ENCODE results near the gene IL26.

IL26 gene

GRCh38 chr12:68233498-68233897 lies 7.9 kb upstream of the IL26 start:
- H4K12ac ChIP-seq (ENCODE audit: low read depth, low read length), result no peak overlapping the region
- H3K23ac ChIP-seq (ENCODE audit: low read length), result no peak overlapping the region
- no peak overlapping the region for H2BK12ac ChIP-seq (ENCODE audit: low read length)

GRCh38 chr12:68231691-68232090 lies 6.1 kb upstream of the IL26 start:
- H3K4me3 ChIP-seq (ENCODE audit: low read depth, low read length), result no peak overlapping the region
- H4K91ac ChIP-seq (ENCODE audit: low read depth, low read length), result no peak overlapping the region
- no peak overlapping the region for H3K14ac ChIP-seq (ENCODE audit: low read length)
- no peak for DNase-seq
- H3K4me1 ChIP-seq (ENCODE audit: control insufficient read depth in 1 of 2, insufficient read depth in 2 of 2, low read length in 2 of 2), result no peaks in the 10 kb centered on the region
- H3K23ac ChIP-seq (ENCODE audit: low read length), result peak overlapping the region; percentile 83
- H2BK12ac ChIP-seq (ENCODE audit: low read length), result no peak overlapping the region
- H4K8ac ChIP-seq (ENCODE audit: low read depth, low read length), result no peak overlapping the region
- no peak overlapping the region for H3K18ac ChIP-seq (ENCODE audit: low read length)
- H2AK5ac ChIP-seq (ENCODE audit: low read length), result no peak overlapping the region
- no peak overlapping the region for H4K12ac ChIP-seq (ENCODE audit: low read depth, low read length)
- peak overlapping the region; percentile 5 for H3K9ac ChIP-seq (ENCODE audit: low read length)
- no peaks in the 10 kb centered on the region for H3K27me3 ChIP-seq (ENCODE audit: insufficient read depth, low read length)
- H3K79me2 ChIP-seq (ENCODE audit: control insufficient read depth, insufficient read depth, low read length, poor library complexity), result no peaks in the 10 kb centered on the region
- H3K9me3 ChIP-seq (ENCODE audit: insufficient read depth, low read depth, low read length), result no peaks in the 10 kb centered on the region
- no peak overlapping the region for H3K27ac ChIP-seq (ENCODE audit: low read depth, low read length)
- no peaks in the 10 kb centered on the region for H3K79me1 ChIP-seq (ENCODE audit: low read length)
- no peak overlapping the region for H2AFZ ChIP-seq (ENCODE audit: insufficient read depth, low read length, poor library complexity)
- no peak overlapping the region for H2BK120ac ChIP-seq (ENCODE audit: insufficient read depth, low read length, poor library complexity)
- no CpG with 5 or more reads among the region's 3 CpGs for WGBS (ENCODE audit: extremely low coverage, insufficient coverage, insufficient read length)
- no peak overlapping the region for H3K4ac ChIP-seq (ENCODE audit: low read depth, low read length)
- H2BK5ac ChIP-seq (ENCODE audit: low read depth, low read length, poor library complexity), result no peak overlapping the region
- H3K36me3 ChIP-seq (ENCODE audit: control insufficient read depth in 1 of 2, insufficient read depth in 2 of 2, low read length in 2 of 2), result no peaks in the 10 kb centered on the region
- no peak overlapping the region for H3K4me2 ChIP-seq (ENCODE audit: low read length)

More at GRCh38 chr12:68233498-68233897, 7.9 kb upstream of the IL26 start:
- no peak overlapping the region for H3K18ac ChIP-seq (ENCODE audit: low read length)
- H2BK5ac ChIP-seq (ENCODE audit: low read depth, low read length, poor library complexity), result no peak overlapping the region
- H3K79me2 ChIP-seq (ENCODE audit: control insufficient read depth, insufficient read depth, low read length, poor library complexity), result no peaks in the 10 kb centered on the region
- H3K4me2 ChIP-seq (ENCODE audit: low read length), result no peak overlapping the region
- H3K9me3 ChIP-seq (ENCODE audit: insufficient read depth, low read depth, low read length), result no peaks in the 10 kb centered on the region
- no peak overlapping the region for H4K91ac ChIP-seq (ENCODE audit: low read depth, low read length)
- H3K36me3 ChIP-seq (ENCODE audit: control insufficient read depth in 1 of 2, insufficient read depth in 2 of 2, low read length in 2 of 2), result no peaks in the 10 kb centered on the region
- no peaks in the 10 kb centered on the region for H3K27me3 ChIP-seq (ENCODE audit: insufficient read depth, low read length)
- H3K9ac ChIP-seq (ENCODE audit: low read length), result no peak overlapping the region
- no CpG with 5 or more reads among the region's 5 CpGs for WGBS (ENCODE audit: extremely low coverage, insufficient coverage, insufficient read length)
- H2AK5ac ChIP-seq (ENCODE audit: low read length), result no peak overlapping the region
- no peak for DNase-seq
- no peak overlapping the region for H3K4me3 ChIP-seq (ENCODE audit: low read depth, low read length)
- no peaks in the 10 kb centered on the region for H3K4me1 ChIP-seq (ENCODE audit: control insufficient read depth in 1 of 2, insufficient read depth in 2 of 2, low read length in 2 of 2)
- no peaks in the 10 kb centered on the region for H3K79me1 ChIP-seq (ENCODE audit: low read length)
- no peak overlapping the region for H2BK120ac ChIP-seq (ENCODE audit: insufficient read depth, low read length, poor library complexity)
- H2AFZ ChIP-seq (ENCODE audit: insufficient read depth, low read length, poor library complexity), result no peak overlapping the region
- H3K27ac ChIP-seq (ENCODE audit: low read depth, low read length), result no peak overlapping the region
- H3K14ac ChIP-seq (ENCODE audit: low read length), result no peak overlapping the region
- H4K8ac ChIP-seq (ENCODE audit: low read depth, low read length), result no peak overlapping the region
- H3K4ac ChIP-seq (ENCODE audit: low read depth, low read length), result no peak overlapping the region

- Histone ChIP-seq H4K8ac (ENCODE audit: low read depth, low read length) (no peak overlapping the region), H3K4ac (ENCODE audit: low read depth, low read length) (no peak overlapping the region), H3K18ac (ENCODE audit: low read length) (no peak overlapping the region), H3K4me3 (ENCODE audit: low read depth, low read length) (no peak overlapping the region), H3K23ac (ENCODE audit: low read length) (no peak overlapping the region), H2AFZ (ENCODE audit: insufficient read depth, low read length, poor library complexity) (no peak overlapping the region), H3K27ac (ENCODE audit: low read depth, low read length) (no peak overlapping the region), H3K4me2 (ENCODE audit: low read length) (no peak overlapping the region), H3K27me3 (ENCODE audit: insufficient read depth, low read length) (no peaks in the 10 kb centered on the region), H4K12ac (ENCODE audit: low read depth, low read length) (no peak overlapping the region), H3K79me1 (ENCODE audit: low read length) (no peaks in the 10 kb centered on the region), H4K91ac (ENCODE audit: low read depth, low read length) (no peak overlapping the region), H2AK5ac (ENCODE audit: low read length) (no peak overlapping the region), H2BK5ac (ENCODE audit: low read depth, low read length, poor library complexity) (no peak overlapping the region), H3K14ac (ENCODE audit: low read length) (no peak overlapping the region), H3K9ac (ENCODE audit: low read length) (no peak overlapping the region), H3K79me2 (ENCODE audit: control insufficient read depth, insufficient read depth, low read length, poor library complexity) (no peaks in the 10 kb centered on the region), H3K36me3 (ENCODE audit: control insufficient read depth in 1 of 2, insufficient read depth in 2 of 2, low read length in 2 of 2) (no peaks in the 10 kb centered on the region), H2BK12ac (ENCODE audit: low read length) (no peak overlapping the region), H3K4me1 (ENCODE audit: control insufficient read depth in 1 of 2, insufficient read depth in 2 of 2, low read length in 2 of 2) (no peaks in the 10 kb centered on the region), H3K9me3 (ENCODE audit: insufficient read depth, low read depth, low read length) (no peaks in the 10 kb centered on the region), H2BK120ac (ENCODE audit: insufficient read depth, low read length, poor library complexity) (no peak overlapping the region)
- DNase-seq, result no peak
Measured at GRCh38 chr12:68231229-68231628, 5.6 kb upstream of the IL26 start.

- Histone ChIP-seq H4K12ac (ENCODE audit: low read depth, low read length) (no peak overlapping the region), H3K14ac (ENCODE audit: low read length) (no peak overlapping the region), H4K91ac (ENCODE audit: low read depth, low read length) (no peak overlapping the region), H4K8ac (ENCODE audit: low read depth, low read length) (no peak overlapping the region), H3K4ac (ENCODE audit: low read depth, low read length) (no peak overlapping the region), H3K4me1 (ENCODE audit: control insufficient read depth in 1 of 2, insufficient read depth in 2 of 2, low read length in 2 of 2) (no peaks in the 10 kb centered on the region), H3K79me1 (ENCODE audit: low read length) (no peaks in the 10 kb centered on the region), H3K23ac (ENCODE audit: low read length) (no peak overlapping the region), H3K9ac (ENCODE audit: low read length) (no peak overlapping the region), H3K79me2 (ENCODE audit: control insufficient read depth, insufficient read depth, low read length, poor library complexity) (no peaks in the 10 kb centered on the region), H3K27me3 (ENCODE audit: insufficient read depth, low read length) (no peaks in the 10 kb centered on the region), H2AK5ac (ENCODE audit: low read length) (no peak overlapping the region), H3K4me3 (ENCODE audit: low read depth, low read length) (no peak overlapping the region), H3K36me3 (ENCODE audit: control insufficient read depth in 1 of 2, insufficient read depth in 2 of 2, low read length in 2 of 2) (no peaks in the 10 kb centered on the region), H2BK12ac (ENCODE audit: low read length) (no peak overlapping the region), H3K9me3 (ENCODE audit: insufficient read depth, low read depth, low read length) (no peaks in the 10 kb centered on the region), H2BK5ac (ENCODE audit: low read depth, low read length, poor library complexity) (no peak overlapping the region), H2AFZ (ENCODE audit: insufficient read depth, low read length, poor library complexity) (no peak overlapping the region), H3K18ac (ENCODE audit: low read length) (no peak overlapping the region), H3K27ac (ENCODE audit: low read depth, low read length) (no peak overlapping the region), H3K4me2 (ENCODE audit: low read length) (no peak overlapping the region), H2BK120ac (ENCODE audit: insufficient read depth, low read length, poor library complexity) (no peak overlapping the region)
- WGBS (ENCODE audit: extremely low coverage, insufficient coverage, insufficient read length), result no CpG with 5 or more reads among the region's 2 CpGs
- DNase-seq, result no peak
Measured at GRCh38 chr12:68229956-68230355, 4.3 kb upstream of the IL26 start.

Data from trophoblast cell (in vitro differentiated cells and primary cell).